ENCODE measurements around the gene CASP10. TPM values are rescaled to one million over a fixed set of nuclear protein-coding genes. Genes with fewer than 3 reads are reported as not detected.
A peak's percentile ranks its signal among the peaks of the same experiment; 100 is the strongest.

CASP10 gene
- total and polyA plus RNA-seq, 2 of the 13 experiments (the other 11 are each of a cell fraction or from before 2014, with no cell fraction given), result 22.2 to 23.8 TPM

DNA sequence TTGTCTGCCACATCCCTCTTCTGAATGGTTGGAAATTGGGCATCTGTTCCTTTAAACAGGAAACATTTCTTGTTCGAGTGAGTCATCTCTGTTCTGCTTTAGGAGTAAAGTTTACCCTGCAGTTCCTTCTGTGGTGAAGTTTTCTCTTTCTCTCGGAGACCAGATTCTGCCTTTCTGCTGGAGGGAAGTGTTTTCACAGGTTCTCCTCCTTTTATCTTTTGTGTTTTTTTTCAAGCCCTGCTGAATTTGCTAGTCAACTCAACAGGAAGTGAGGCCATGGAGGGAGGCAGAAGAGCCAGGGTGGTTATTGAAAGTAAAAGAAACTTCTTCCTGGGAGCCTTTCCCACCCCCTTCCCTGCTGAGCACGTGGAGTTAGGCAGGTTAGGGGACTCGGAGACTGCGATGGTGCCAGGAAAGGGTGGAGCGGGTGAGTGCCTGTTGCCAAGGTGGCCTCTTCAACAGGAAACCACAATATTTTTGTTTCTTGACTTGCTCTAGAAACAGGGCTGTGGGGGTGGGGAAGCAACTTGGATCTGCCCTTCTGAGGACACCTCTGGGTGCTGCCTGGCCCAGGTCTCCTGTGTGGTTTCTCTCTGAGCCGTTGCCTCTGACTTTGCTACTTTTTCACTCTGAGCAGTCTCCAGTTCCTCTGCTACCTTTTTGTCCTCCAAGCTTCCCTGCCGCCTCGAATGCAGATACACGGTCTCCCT lies 75.2 kb downstream of the CASP10 start (continued):
- TF ChIP-seq, protein P1, sequence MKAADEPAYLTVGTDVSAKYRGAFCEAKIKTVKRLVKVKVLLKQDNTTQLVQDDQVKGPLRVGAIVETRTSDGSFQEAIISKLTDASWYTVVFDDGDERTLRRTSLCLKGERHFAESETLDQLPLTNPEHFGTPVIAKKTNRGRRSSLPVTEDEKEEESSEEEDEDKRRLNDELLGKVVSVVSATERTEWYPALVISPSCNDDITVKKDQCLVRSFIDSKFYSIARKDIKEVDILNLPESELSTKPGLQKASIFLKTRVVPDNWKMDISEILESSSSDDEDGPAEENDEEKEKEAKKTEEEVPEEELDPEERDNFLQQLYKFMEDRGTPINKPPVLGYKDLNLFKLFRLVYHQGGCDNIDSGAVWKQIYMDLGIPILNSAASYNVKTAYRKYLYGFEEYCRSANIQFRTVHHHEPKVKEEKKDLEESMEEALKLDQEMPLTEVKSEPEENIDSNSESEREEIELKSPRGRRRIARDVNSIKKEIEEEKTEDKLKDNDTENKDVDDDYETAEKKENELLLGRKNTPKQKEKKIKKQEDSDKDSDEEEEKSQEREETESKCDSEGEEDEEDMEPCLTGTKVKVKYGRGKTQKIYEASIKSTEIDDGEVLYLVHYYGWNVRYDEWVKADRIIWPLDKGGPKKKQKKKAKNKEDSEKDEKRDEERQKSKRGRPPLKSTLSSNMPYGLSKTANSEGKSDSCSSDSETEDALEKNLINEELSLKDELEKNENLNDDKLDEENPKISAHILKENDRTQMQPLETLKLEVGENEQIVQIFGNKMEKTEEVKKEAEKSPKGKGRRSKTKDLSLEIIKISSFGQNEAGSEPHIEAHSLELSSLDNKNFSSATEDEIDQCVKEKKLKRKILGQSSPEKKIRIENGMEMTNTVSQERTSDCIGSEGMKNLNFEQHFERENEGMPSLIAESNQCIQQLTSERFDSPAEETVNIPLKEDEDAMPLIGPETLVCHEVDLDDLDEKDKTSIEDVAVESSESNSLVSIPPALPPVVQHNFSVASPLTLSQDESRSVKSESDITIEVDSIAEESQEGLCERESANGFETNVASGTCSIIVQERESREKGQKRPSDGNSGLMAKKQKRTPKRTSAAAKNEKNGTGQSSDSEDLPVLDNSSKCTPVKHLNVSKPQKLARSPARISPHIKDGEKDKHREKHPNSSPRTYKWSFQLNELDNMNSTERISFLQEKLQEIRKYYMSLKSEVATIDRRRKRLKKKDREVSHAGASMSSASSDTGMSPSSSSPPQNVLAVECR (CRISPR knock-in tag; IDR thresholded peaks at IDR 0.05; ENCODE audit: borderline replicate concordance), result no peak; the same call in 1 of the 2 replicates
- TF ChIP-seq WIZ (CRISPR knock-in tag; IDR thresholded peaks at IDR 0.05), result no peak
- TF ChIP-seq, protein P2, sequence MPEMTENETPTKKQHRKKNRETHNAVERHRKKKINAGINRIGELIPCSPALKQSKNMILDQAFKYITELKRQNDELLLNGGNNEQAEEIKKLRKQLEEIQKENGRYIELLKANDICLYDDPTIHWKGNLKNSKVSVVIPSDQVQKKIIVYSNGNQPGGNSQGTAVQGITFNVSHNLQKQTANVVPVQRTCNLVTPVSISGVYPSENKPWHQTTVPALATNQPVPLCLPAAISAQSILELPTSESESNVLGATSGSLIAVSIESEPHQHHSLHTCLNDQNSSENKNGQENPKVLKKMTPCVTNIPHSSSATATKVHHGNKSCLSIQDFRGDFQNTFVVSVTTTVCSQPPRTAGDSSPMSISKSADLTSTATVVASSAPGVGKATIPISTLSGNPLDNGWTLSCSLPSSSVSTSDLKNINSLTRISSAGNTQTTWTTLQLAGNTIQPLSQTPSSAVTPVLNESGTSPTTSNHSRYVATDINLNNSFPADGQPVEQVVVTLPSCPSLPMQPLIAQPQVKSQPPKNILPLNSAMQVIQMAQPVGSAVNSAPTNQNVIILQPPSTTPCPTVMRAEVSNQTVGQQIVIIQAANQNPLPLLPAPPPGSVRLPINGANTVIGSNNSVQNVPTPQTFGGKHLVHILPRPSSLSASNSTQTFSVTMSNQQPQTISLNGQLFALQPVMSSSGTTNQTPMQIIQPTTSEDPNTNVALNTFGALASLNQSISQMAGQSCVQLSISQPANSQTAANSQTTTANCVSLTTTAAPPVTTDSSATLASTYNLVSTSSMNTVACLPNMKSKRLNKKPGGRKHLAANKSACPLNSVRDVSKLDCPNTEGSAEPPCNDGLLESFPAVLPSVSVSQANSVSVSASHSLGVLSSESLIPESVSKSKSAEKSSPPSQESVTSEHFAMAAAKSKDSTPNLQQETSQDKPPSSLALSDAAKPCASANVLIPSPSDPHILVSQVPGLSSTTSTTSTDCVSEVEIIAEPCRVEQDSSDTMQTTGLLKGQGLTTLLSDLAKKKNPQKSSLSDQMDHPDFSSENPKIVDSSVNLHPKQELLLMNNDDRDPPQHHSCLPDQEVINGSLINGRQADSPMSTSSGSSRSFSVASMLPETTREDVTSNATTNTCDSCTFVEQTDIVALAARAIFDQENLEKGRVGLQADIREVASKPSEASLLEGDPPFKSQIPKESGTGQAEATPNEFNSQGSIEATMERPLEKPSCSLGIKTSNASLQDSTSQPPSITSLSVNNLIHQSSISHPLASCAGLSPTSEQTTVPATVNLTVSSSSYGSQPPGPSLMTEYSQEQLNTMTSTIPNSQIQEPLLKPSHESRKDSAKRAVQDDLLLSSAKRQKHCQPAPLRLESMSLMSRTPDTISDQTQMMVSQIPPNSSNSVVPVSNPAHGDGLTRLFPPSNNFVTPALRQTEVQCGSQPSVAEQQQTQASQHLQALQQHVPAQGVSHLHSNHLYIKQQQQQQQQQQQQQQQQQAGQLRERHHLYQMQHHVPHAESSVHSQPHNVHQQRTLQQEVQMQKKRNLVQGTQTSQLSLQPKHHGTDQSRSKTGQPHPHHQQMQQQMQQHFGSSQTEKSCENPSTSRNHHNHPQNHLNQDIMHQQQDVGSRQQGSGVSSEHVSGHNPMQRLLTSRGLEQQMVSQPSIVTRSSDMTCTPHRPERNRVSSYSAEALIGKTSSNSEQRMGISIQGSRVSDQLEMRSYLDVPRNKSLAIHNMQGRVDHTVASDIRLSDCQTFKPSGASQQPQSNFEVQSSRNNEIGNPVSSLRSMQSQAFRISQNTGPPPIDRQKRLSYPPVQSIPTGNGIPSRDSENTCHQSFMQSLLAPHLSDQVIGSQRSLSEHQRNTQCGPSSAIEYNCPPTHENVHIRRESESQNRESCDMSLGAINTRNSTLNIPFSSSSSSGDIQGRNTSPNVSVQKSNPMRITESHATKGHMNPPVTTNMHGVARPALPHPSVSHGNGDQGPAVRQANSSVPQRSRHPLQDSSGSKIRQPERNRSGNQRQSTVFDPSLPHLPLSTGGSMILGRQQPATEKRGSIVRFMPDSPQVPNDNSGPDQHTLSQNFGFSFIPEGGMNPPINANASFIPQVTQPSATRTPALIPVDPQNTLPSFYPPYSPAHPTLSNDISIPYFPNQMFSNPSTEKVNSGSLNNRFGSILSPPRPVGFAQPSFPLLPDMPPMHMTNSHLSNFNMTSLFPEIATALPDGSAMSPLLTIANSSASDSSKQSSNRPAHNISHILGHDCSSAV (CRISPR knock-in tag; IDR thresholded peaks at IDR 0.05; ENCODE audit: borderline replicate concordance), result no peak
- TF ChIP-seq, protein P3, sequence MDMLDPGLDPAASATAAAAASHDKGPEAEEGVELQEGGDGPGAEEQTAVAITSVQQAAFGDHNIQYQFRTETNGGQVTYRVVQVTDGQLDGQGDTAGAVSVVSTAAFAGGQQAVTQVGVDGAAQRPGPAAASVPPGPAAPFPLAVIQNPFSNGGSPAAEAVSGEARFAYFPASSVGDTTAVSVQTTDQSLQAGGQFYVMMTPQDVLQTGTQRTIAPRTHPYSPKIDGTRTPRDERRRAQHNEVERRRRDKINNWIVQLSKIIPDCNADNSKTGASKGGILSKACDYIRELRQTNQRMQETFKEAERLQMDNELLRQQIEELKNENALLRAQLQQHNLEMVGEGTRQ (IDR thresholded peaks at IDR 0.05; ENCODE audit: low read depth, low read length), result no peak
- TF ChIP-seq, protein P3 (CRISPR knock-in tag; IDR thresholded peaks at IDR 0.05; ENCODE audit: borderline replicate concordance), result no peak
- TF ChIP-seq ZSCAN21 (CRISPR knock-in tag; IDR thresholded peaks at IDR 0.05; ENCODE audit: borderline replicate concordance), result 0 out of 2 replicates have a peak, but pooled peaks have one; percentile 38
- TF ChIP-seq HMG20A (CRISPR knock-in tag; IDR thresholded peaks at IDR 0.05; ENCODE audit: borderline replicate concordance), result 0 out of 2 replicates have a peak, but pooled peaks have one; percentile 8
- no peak for TF ChIP-seq SRSF4 (IDR thresholded peaks at IDR 0.05; ENCODE audit: low read depth, low read length, poor library complexity, severe bottlenecking)
- TF ChIP-seq, protein P4, sequence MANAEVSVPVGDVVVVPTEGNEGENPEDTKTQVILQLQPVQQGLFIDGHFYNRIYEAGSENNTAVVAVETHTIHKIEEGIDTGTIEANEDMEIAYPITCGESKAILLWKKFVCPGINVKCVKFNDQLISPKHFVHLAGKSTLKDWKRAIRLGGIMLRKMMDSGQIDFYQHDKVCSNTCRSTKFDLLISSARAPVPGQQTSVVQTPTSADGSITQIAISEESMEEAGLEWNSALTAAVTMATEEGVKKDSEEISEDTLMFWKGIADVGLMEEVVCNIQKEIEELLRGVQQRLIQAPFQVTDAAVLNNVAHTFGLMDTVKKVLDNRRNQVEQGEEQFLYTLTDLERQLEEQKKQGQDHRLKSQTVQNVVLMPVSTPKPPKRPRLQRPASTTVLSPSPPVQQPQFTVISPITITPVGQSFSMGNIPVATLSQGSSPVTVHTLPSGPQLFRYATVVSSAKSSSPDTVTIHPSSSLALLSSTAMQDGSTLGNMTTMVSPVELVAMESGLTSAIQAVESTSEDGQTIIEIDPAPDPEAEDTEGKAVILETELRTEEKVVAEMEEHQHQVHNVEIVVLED (CRISPR knock-in tag; IDR thresholded peaks at IDR 0.05; ENCODE audit: borderline replicate concordance), result no peak; the same call in 1 of the 2 replicates

All from HepG2 (cell line).